Measurements from ENCODE around the gene THBS3. TPM values are rescaled to one million over a fixed set of nuclear protein-coding genes. Genes with fewer than 3 reads are reported as not detected.
"Not testable (repeated sequence)": the region's sequence is repeated elsewhere in the genome, so short reads cannot be mapped to it uniquely, and the experiment has no call there.

THBS3 gene
- total RNA-seq, 1 donor from 2014 or later, result 20.6 TPM

- intact Hi-C loops (cut with micrococcal nuclease), result loop anchor here (5.0 kb wide), 2 partner anchors 117 to 687 kb away; no protein-coding TSS in a partner anchor
These were observed 43.1 kb downstream of the THBS3 start for GRCh38 chr1:155164625-155165024.

GRCh38 chr1:155163785-155164184 is 43.9 kb downstream of the THBS3 start:
- intact Hi-C loops (cut with micrococcal nuclease), result not testable (repeated sequence)

- intact Hi-C loops (cut with micrococcal nuclease), result not testable (repeated sequence)
These were observed 45.1 kb downstream of the THBS3 start for GRCh38 chr1:155162631-155163030.

GRCh38 chr1:155160128-155160527 is 47.6 kb downstream of the THBS3 start:
- intact Hi-C loops (cut with micrococcal nuclease), result no loop called here

GRCh38 chr1:155158991-155159390 is 48.7 kb downstream of the THBS3 start:
- intact Hi-C loops (cut with micrococcal nuclease), result no loop called here

- intact Hi-C loops (cut with micrococcal nuclease), result not testable (repeated sequence)
These were observed 51.6 kb downstream of the THBS3 start for GRCh38 chr1:155155996-155156643.

Other genes starting within 250 kb of the THBS3 start
- 45.6 and 47.0 TPM in 2 replicates for gene PYGO2, start 246.1 kb downstream of the THBS3 start, total RNA-seq
- 81.1 and 86.2 TPM in 2 replicates for gene SHC1, start 237.2 kb downstream of the THBS3 start, total RNA-seq
- gene CKS1B, start 233.2 kb downstream of the THBS3 start, total RNA-seq, result 104 and 112 TPM in 2 replicates
- gene FLAD1, start 224.6 kb downstream of the THBS3 start, total RNA-seq, result 55.8 and 56.9 TPM in 2 replicates
- gene LENEP, start 214.3 kb downstream of the THBS3 start, total RNA-seq, result 0.93 and 0.98 TPM in 2 replicates
- 158 and 173 TPM in 2 replicates for gene ZBTB7B, start 205.1 kb downstream of the THBS3 start, total RNA-seq
- gene DCST2, start 174.1 kb downstream of the THBS3 start, total RNA-seq, result 0.15 and 0.29 TPM in 2 replicates
- not detected in 2 replicates for gene DCST1, start 174.1 kb downstream of the THBS3 start, total RNA-seq
- 51.6 and 53.2 TPM in 2 replicates for gene ADAM15, start 156.6 kb downstream of the THBS3 start, total RNA-seq
- gene EFNA4, start 144.2 kb downstream of the THBS3 start, total RNA-seq, result 5.9 and 6.6 TPM in 2 replicates
- 0.90 and 2.3 TPM in 2 replicates for gene EFNA3, start 129.1 kb downstream of the THBS3 start, total RNA-seq
- gene EFNA1, start 80.0 kb downstream of the THBS3 start, total RNA-seq, result not detected in 2 replicates
- gene SLC50A1, start 72.0 kb downstream of the THBS3 start, total RNA-seq, result 27.9 and 32.5 TPM in 2 replicates
- gene DPM3, start 67.4 kb downstream of the THBS3 start, total RNA-seq, result 35.7 and 38.4 TPM in 2 replicates
- gene KRTCAP2, start 34.6 kb downstream of the THBS3 start, total RNA-seq, result 224 and 225 TPM in 2 replicates
- 19.8 and 20.1 TPM in 2 replicates for gene TRIM46, start 34.0 kb downstream of the THBS3 start, total RNA-seq
- gene MTX1, start 798 bp upstream of the THBS3 start, total RNA-seq, result 40.2 and 43.5 TPM in 2 replicates
- gene ENTREP3, start 47.6 kb upstream of the THBS3 start, total RNA-seq, result 18.3 and 20.5 TPM in 2 replicates
- 152 and 165 TPM in 2 replicates for gene SCAMP3, start 54.5 kb upstream of the THBS3 start, total RNA-seq
- 88.4 and 91.1 TPM in 2 replicates for gene CLK2, start 65.6 kb upstream of the THBS3 start, total RNA-seq
- gene HCN3, start 69.6 kb upstream of the THBS3 start, total RNA-seq, result 2.3 and 2.5 TPM in 2 replicates
- gene PKLR, start 93.5 kb upstream of the THBS3 start, total RNA-seq, result not detected in 2 replicates
- 194 and 195 TPM in 2 replicates for gene FDPS, start 101.0 kb upstream of the THBS3 start, total RNA-seq
- gene RUSC1, start 113.0 kb upstream of the THBS3 start, total RNA-seq, result 23.9 and 26.3 TPM in 2 replicates

Measured in T-helper 1 cell treated with Interleukin-12 subunit alpha and Interleukin-12 subunit beta and Interleukin-4 antibody, amounts not matched to agents 30 ng/mL and 1 ng/mL, for 36 hours (primary cell).